Neural cell (in vitro differentiated cells): ENCODE measurements around the gene TNFAIP8. TPM values are rescaled to one million over a fixed set of nuclear protein-coding genes. Genes with fewer than 3 reads are reported as not detected.

Experiments
- H2AFZ ChIP-seq: fragments of 200-600, 300-800 bp; sonication (generic), shearing (Covaris generic); 2 replicates; pipeline ENCODE4 v1.6.0; 2014; ENCODE audit warnings: low read depth, mild to moderate bottlenecking, antibody characterized with exemption, low read length, moderate library complexity
- H3F3A ChIP-seq: fragments of 200-600 bp; shearing (Covaris generic); 2 replicates; pipeline ENCODE4 v1.6.1; 2016; ENCODE audit warnings: mild to moderate bottlenecking, moderate library complexity, mixed read lengths, antibody characterized with exemption, low read length; ENCODE audit not compliant: insufficient read depth, poor library complexity, severe bottlenecking
- H3K27ac ChIP-seq: fragments of 200-600, 300-800 bp; sonication (generic), shearing (Covaris generic); 2 replicates; pipeline ENCODE4 v1.5.1; 2014; ENCODE audit warnings: mild to moderate bottlenecking, low read length, moderate library complexity
- H3K27me3 ChIP-seq: fragments of 300-800, 200-600 bp; sonication (generic), shearing (Covaris generic); 2 replicates; pipeline ENCODE4 v1.6.0; 2014; ENCODE audit warnings: mild to moderate bottlenecking, low read depth, low read length, moderate library complexity; ENCODE audit not compliant: insufficient read depth
- H3K36me3 ChIP-seq: fragments of 300-800, 200-600 bp; sonication (generic), shearing (Covaris generic); 2 replicates; pipeline ENCODE4 v1.5.1; 2014; ENCODE audit warnings: mild to moderate bottlenecking, antibody characterized with exemption, low read length, moderate library complexity; ENCODE audit not compliant: insufficient read depth
- H3K4me2 ChIP-seq: fragments of 300-800, 200-600 bp; sonication (generic), shearing (Covaris generic); 2 replicates; pipeline ENCODE4 v1.6.0; 2014; ENCODE audit warnings: mild to moderate bottlenecking, low read length
- H3K4me3 ChIP-seq: fragments of 300-800, 200-600 bp; sonication (generic), shearing (Covaris generic); 2 replicates; pipeline ENCODE4 v1.5.1; 2014; ENCODE audit warnings: mild to moderate bottlenecking, low read length, moderate library complexity
- H3K79me2 ChIP-seq: fragments of 200-600 bp; shearing (Covaris generic); replicated peaks from 2 replicates; pipeline ENCODE4 v1.6.0; 2014; ENCODE audit warnings: mild to moderate bottlenecking, low read length, moderate library complexity; ENCODE audit not compliant: insufficient read depth
- H3K9ac ChIP-seq: fragments of 300-800, 200-600 bp; sonication (generic), shearing (Covaris generic); 2 replicates; pipeline ENCODE4 v1.6.1; 2016; ENCODE audit warnings: mild to moderate bottlenecking, low read length, mixed read lengths
- H3K9me2 ChIP-seq: fragments of 200-600 bp; shearing (Covaris generic); 2 replicates; pipeline ENCODE4 v1.6.1; 2016; ENCODE audit warnings: mild to moderate bottlenecking, low read length, mixed read lengths; ENCODE audit not compliant: insufficient read depth
- H3K9me3 ChIP-seq: fragments of 200-600, 300-800 bp; sonication (generic), shearing (Covaris generic); 2 replicates; pipeline ENCODE4 v1.6.1; 2016; ENCODE audit warnings: mild to moderate bottlenecking, mixed run types, low read length, moderate library complexity, mixed read lengths
- H4K20me1 ChIP-seq: fragments of 200-600 bp; shearing (Covaris generic); 2 replicates; pipeline ENCODE4 v1.6.1; 2016; ENCODE audit warnings: mild to moderate bottlenecking, mixed run types; ENCODE audit not compliant: insufficient read depth
- EP300 ChIP-seq: fragments of 450-650 bp; conservative IDR thresholded peaks from 2 replicates; pipeline ENCODE4 v1.6.1; 2014; ENCODE audit warnings: antibody characterized with exemption, mild to moderate bottlenecking, moderate library complexity; ENCODE audit not compliant: poor library complexity, severe bottlenecking
- EZH2 ChIP-seq: fragments of 200-600, 300-800 bp; shearing (Covaris generic), sonication (generic); IDR thresholded peaks from 2 replicates; pipeline ENCODE4 v1.6.1; 2014; ENCODE audit warnings: antibody characterized with exemption, low read length, borderline replicate concordance, mild to moderate bottlenecking; ENCODE audit not compliant: insufficient read depth, poor library complexity, severe bottlenecking
- MXI1 ChIP-seq: fragments of 450-650 bp; conservative IDR thresholded peaks from 2 replicates; pipeline ENCODE4 v1.6.1; 2014; ENCODE audit warnings: antibody characterized with exemption, mild to moderate bottlenecking; ENCODE audit not compliant: poor library complexity, severe bottlenecking
- POLR2AphosphoS5 ChIP-seq: IDR thresholded peaks from 2 replicates; pipeline ENCODE4 v1.6.1; 2012
- RAD21 ChIP-seq: fragments of 450-650 bp; conservative IDR thresholded peaks from 2 replicates; pipeline ENCODE4 v1.6.1; 2014; ENCODE audit warnings: antibody characterized with exemption, mild to moderate bottlenecking, moderate library complexity
- REST ChIP-seq: IDR thresholded peaks from 2 replicates; pipeline ENCODE4 v1.6.1; 2012; ENCODE audit warnings: borderline replicate concordance
- SMC3 ChIP-seq: fragments of 450-650 bp; conservative IDR thresholded peaks from 2 replicates; pipeline ENCODE4 v1.6.1; 2014; ENCODE audit warnings: antibody characterized with exemption, mild to moderate bottlenecking, moderate library complexity; ENCODE audit not compliant: poor library complexity
- TAF1 ChIP-seq: IDR thresholded peaks from 2 replicates; pipeline ENCODE4 v1.6.1; 2012; ENCODE audit warnings: low read depth
- polyA plus RNA-seq: library from polyadenylated mRNA; depleted of rRNA; stranded (reverse); fragments of >200 nt; gene quantifications from 2 replicates; pipeline ENCODE4 v1.2.3, GENCODE V29; 2014
- TF ChIP-seq, protein P1 (sequence below): fragments of 450-650 bp; IDR thresholded peaks from 2 replicates; pipeline ENCODE4 v1.5.1; 2014; ENCODE audit warnings: antibody characterized with exemption, mild to moderate bottlenecking, moderate library complexity; ENCODE audit not compliant: poor library complexity, severe bottlenecking

TNFAIP8 gene
- polyA plus RNA-seq, 1 donor from 2014 or later, result 0.26 TPM

- H3K9me2 ChIP-seq, result no peaks in the 10 kb centered on the region
- TF ChIP-seq SMC3 (no peak), TAF1 (no peak), POLR2AphosphoS5 (no peak), RAD21 (no peak), EP300 (no peak), EZH2 (no peak), REST (no peak), MXI1 (no peak)
- TF ChIP-seq, protein P1, sequence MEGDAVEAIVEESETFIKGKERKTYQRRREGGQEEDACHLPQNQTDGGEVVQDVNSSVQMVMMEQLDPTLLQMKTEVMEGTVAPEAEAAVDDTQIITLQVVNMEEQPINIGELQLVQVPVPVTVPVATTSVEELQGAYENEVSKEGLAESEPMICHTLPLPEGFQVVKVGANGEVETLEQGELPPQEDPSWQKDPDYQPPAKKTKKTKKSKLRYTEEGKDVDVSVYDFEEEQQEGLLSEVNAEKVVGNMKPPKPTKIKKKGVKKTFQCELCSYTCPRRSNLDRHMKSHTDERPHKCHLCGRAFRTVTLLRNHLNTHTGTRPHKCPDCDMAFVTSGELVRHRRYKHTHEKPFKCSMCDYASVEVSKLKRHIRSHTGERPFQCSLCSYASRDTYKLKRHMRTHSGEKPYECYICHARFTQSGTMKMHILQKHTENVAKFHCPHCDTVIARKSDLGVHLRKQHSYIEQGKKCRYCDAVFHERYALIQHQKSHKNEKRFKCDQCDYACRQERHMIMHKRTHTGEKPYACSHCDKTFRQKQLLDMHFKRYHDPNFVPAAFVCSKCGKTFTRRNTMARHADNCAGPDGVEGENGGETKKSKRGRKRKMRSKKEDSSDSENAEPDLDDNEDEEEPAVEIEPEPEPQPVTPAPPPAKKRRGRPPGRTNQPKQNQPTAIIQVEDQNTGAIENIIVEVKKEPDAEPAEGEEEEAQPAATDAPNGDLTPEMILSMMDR, result no peak
- no peak overlapping the region for H2AFZ ChIP-seq
- H3K36me3 ChIP-seq, result no peaks in the 10 kb centered on the region
- no peaks in the 10 kb centered on the region for H3K9me3 ChIP-seq
- H3F3A ChIP-seq, result no peaks in the 10 kb centered on the region
- H3K4me3 ChIP-seq, result no peak overlapping the region
- H4K20me1 ChIP-seq, result no peaks in the 10 kb centered on the region
- H3K27ac ChIP-seq, result no peak overlapping the region
- H3K9ac ChIP-seq, result no peak overlapping the region
- no peaks in the 10 kb centered on the region for H3K79me2 ChIP-seq
- H3K4me2 ChIP-seq, result no peak overlapping the region
- H3K27me3 ChIP-seq, result no peaks in the 10 kb centered on the region
These were observed 7.8 kb upstream of the TNFAIP8 start for GRCh38 chr5:119347991-119348390.

DNA sequence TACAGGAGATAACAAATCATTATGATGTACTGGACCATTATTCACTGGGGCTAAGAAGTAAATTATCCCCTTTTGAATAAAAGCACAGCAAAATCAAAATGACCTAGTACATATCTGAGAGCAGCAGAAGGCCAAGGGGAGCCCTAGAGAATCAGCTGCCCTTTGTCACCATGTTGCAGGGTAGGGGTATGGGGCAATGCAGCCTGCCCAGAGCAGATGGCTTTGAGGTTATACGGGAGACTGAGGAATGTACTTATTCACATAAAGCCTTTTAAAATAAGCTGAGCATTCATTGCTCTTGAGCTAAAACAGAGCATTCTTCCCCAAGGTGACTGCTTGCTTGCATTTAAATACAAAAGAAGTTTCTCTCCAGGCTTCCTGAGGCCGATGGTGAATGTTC, 2.6 kb upstream of the TNFAIP8 start:
- Histone ChIP-seq H3F3A (no peaks in the 10 kb centered on the region), H3K9me3 (no peaks in the 10 kb centered on the region), H3K36me3 (no peaks in the 10 kb centered on the region), H3K27me3 (peaks cover 34% of the 10 kb centered on the region), H3K79me2 (no peaks in the 10 kb centered on the region), H3K9ac (no peak overlapping the region), H3K4me3 (no peak overlapping the region), H2AFZ (no peak overlapping the region), H3K27ac (no peak overlapping the region), H3K9me2 (no peaks in the 10 kb centered on the region), H3K4me2 (no peak overlapping the region), H4K20me1 (no peaks in the 10 kb centered on the region)
- TF ChIP-seq, protein P1, result no peak
- TF ChIP-seq SMC3, result no peak
- TF ChIP-seq POLR2AphosphoS5, result no peak
